Measurements from ENCODE around the gene KMT2E. TPM values are rescaled to one million over a fixed set of nuclear protein-coding genes. Genes with fewer than 3 reads are reported as not detected.
"Not testable (repeated sequence)": the region's sequence is repeated elsewhere in the genome, so short reads cannot be mapped to it uniquely, and the experiment has no call there.

The KMT2E gene, protein sequence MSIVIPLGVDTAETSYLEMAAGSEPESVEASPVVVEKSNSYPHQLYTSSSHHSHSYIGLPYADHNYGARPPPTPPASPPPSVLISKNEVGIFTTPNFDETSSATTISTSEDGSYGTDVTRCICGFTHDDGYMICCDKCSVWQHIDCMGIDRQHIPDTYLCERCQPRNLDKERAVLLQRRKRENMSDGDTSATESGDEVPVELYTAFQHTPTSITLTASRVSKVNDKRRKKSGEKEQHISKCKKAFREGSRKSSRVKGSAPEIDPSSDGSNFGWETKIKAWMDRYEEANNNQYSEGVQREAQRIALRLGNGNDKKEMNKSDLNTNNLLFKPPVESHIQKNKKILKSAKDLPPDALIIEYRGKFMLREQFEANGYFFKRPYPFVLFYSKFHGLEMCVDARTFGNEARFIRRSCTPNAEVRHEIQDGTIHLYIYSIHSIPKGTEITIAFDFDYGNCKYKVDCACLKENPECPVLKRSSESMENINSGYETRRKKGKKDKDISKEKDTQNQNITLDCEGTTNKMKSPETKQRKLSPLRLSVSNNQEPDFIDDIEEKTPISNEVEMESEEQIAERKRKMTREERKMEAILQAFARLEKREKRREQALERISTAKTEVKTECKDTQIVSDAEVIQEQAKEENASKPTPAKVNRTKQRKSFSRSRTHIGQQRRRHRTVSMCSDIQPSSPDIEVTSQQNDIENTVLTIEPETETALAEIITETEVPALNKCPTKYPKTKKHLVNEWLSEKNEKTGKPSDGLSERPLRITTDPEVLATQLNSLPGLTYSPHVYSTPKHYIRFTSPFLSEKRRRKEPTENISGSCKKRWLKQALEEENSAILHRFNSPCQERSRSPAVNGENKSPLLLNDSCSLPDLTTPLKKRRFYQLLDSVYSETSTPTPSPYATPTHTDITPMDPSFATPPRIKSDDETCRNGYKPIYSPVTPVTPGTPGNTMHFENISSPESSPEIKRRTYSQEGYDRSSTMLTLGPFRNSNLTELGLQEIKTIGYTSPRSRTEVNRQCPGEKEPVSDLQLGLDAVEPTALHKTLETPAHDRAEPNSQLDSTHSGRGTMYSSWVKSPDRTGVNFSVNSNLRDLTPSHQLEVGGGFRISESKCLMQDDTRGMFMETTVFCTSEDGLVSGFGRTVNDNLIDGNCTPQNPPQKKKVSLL (N-terminal part only)
- 100 to 1,000 TPM; 105 to 122 TPM for total RNA-seq

DNA sequence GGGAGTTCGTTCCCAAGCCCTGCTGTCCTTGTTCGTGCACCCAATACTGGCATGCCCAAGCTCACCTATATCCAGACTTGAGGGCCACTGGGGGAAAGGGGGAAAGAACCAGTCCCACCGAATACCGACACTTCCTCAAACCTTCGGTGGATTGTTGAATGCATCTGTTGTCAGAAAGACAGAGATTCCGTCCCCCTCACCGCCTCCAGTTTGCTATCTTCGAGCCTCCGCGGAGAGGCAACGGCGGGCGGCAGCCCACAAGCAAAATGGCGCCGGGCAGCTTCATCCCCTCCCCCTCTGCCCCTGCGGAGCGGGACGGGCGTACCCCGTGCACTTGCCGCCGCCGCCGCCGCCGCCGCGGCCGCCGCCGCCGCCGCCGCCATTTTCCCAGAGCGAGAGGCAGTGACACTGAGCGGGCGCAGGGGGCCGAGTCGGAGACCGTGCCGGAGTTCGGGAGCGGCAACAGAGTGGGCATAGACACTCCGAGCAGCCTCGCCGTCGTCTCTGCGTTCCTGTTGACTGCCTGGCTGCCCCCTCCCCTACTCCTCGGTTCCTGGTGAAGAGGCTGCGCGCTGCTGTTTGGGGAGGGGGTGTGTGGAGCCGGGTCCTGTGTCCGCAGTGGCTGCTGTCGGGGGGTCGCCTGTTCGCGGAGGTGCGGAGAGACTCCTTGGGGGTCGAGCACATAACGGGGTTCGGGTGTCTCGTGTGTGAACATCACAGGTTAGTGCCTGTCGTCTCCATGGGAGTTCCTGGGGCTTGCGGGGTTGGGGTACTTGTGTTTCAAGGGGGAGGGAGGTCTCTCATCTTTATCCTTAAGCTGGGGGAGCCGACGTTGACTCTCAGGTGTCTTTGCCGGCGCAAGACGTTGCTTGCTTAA lies at the start of gene KMT2E:
Gene KMT2E (plus strand): TSS at position 390 of the 877 bp plus-strand sequence. CDS start 26,748 bp downstream, outside the sequence.
- peak; percentile 88 to 92 for DNase-seq (ENCODE audit: low spot score in 2 of 2)
- ATAC-seq: peak; percentile 22 to 44
- Mint-ChIP-seq H3K9me3 (no peaks in the 10 kb centered on the region), H3K27ac (peak within 1 kb of the TSS; percentile 100), H3K36me3 (peaks cover 51 to 82% of the 10 kb centered on the region in 2 donors)

DNA sequence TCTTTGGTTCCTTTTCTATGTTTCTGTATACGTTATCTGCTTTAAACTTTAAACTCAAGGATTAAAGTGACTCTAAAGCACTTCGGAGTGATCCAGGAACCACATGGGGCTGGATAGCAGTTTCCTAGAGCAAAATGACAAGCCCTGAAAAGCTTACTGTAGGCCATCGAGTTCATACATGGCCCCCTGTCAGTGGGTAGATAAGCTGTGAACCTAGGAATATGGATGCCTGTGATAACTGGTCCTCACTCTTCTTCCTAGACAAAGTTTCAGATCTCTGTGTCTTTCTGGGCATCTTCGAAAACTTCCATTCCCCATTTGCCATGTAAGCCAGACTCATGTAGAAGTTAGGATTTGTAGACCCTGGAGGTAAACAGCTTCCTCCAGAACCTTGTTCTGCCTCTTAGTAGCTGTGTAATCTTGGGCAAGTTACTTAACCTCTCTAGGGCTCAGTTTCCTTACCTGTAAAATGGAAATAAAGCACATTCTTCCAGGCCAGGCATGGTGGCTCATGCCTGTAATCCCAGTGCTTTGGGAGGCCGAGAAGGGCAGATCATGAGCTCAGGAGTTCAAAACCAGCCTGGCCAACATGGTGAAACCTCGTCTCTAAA lies 49.3 kb upstream of the KMT2E start:
- ATAC-seq: no peak
- H3K27ac Mint-ChIP-seq: no peak overlapping the region
- H3K36me3 Mint-ChIP-seq: peaks cover 21 to 54% of the 10 kb centered on the region in 2 donors

DNA sequence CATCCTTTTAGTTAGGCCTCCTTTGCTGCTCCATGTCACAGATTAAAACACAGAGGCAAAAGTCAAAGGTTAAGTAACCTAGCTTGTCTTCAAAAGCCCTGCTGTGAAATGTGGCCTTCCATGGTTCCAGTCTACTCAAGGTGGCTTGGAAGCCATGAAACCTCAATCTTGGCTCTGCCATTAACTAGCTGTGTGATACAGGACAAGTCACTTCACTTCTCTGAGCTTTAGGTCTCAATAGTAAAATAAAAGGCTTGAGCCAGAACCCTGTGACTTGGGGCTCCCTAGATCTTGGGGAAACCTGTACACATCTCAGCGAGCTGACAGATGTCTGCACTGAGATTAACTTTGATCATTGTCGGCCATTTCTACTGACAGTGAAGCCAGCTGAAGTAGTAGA lies 48.0 kb upstream of the KMT2E start:
- Mint-ChIP-seq H3K36me3 (peaks cover 21 to 58% of the 10 kb centered on the region in 2 donors), H3K27ac (peak overlapping the region in 1 of 2 donors; percentile 2), H3K9me3 (no peaks in the 10 kb centered on the region)
- DNase-seq (ENCODE audit: low spot score in 2 of 2) (no peak), ATAC-seq (no peak)

More for the DNA sequence above, 49.3 kb upstream of the KMT2E start:
- DNase-seq (ENCODE audit: low spot score in 2 of 2): no peak
- H3K9me3 Mint-ChIP-seq: no peaks in the 10 kb centered on the region

DNA sequence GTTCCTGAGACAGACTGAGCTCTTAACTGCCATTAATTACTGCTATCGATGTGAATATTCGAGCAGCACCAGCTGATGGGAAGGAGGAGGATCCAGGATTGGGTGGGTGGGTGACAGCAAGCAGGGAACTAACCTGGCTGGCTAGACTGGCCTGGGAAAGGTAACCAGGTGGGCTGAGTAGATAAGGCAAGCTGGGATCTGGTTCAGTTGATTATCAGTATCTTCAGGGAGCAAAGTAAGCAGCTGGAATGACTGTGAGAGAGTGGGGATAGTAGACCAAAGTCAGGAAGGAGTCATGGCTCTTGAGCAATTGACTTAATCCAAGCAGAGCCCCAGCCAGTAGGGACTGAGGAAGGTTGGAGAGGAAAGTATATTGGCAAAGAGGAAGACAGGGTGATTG lies 46.9 kb upstream of the KMT2E start:
- no peaks in the 10 kb centered on the region for H3K9me3 Mint-ChIP-seq
- ATAC-seq (no peak), DNase-seq (ENCODE audit: low spot score in 2 of 2) (no peak)
- H3K36me3 Mint-ChIP-seq: peaks cover 18 to 52% of the 10 kb centered on the region in 2 donors
- H3K27ac Mint-ChIP-seq: peak overlapping the region in 1 of 2 donors; percentile 38

DNA sequence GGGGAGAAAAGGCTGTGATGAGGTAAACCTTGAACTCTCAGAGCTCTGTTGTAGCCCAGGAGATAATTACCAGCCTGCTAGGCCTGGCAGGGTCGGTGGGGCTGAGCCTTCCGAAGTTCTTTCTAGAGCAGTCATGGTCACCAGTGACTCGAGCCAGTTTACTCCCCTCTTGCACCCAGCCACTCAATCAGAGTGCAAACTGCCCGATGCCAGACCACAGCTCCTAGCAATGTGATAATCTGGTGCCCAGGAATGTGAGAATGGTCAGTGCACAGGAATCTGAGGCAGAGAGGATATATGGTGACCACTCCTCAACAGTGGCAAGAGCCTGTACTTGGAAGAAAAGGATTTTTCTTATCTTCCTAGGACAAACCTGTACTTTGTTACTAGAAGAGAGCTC lies 46.4 kb upstream of the KMT2E start:
- ATAC-seq (no peak), DNase-seq (ENCODE audit: low spot score in 2 of 2) (no peak)
- H3K36me3 Mint-ChIP-seq: peaks cover 13 to 47% of the 10 kb centered on the region in 2 donors
- no peaks in the 10 kb centered on the region for H3K9me3 Mint-ChIP-seq
- no peak overlapping the region for H3K27ac Mint-ChIP-seq

DNA sequence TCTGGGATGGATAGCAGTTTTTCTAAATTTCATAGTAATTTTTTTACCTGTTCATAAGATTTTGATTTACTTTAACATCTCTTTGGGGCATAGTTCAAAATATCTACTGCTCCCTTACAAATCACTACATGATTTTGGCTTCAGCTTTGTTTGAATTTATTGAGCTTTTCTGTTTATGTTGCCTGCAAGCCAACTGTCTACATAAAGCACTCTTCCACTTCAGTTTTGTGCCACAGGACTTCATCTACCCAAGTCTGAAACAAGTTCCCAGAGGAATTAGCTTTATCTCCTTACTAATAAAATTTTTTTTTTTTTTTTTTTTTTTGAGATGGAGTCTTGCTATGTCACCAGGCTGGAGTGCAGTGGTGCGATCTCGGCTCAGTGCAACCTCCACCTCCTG lies 45.4 kb upstream of the KMT2E start:
- peaks cover 6 to 41% of the 10 kb centered on the region in 2 donors for H3K36me3 Mint-ChIP-seq
- no peak overlapping the region for H3K27ac Mint-ChIP-seq
- no peak for ATAC-seq
- no peak for DNase-seq (ENCODE audit: low spot score in 2 of 2)
- no peaks in the 10 kb centered on the region for H3K9me3 Mint-ChIP-seq

DNA sequence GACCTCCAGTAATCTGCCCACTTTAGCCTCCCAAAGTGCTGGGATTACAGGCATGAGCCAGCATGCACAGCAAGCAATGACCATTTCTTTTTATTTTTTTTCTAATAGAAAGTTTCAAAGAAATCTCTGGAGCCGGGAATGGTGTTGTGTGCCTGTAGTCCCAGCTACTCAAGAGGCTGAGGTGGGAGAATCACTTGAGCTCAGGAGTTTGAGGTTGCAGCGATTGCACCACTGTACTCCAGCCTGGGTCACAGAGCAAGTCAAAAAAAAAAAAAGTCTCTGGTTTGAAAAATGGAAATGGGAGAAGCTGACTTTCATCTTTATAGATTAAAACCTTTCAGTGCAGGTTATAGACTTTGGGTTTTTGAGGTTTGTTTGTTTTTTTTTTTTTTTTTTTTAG lies 44.8 kb upstream of the KMT2E start:
- peaks cover under 1 to 37% of the 10 kb centered on the region in 2 donors for H3K36me3 Mint-ChIP-seq
- ATAC-seq (no peak), DNase-seq (ENCODE audit: low spot score in 2 of 2) (no peak)
- H3K27ac Mint-ChIP-seq: no peak overlapping the region
- no peaks in the 10 kb centered on the region for H3K9me3 Mint-ChIP-seq

DNA sequence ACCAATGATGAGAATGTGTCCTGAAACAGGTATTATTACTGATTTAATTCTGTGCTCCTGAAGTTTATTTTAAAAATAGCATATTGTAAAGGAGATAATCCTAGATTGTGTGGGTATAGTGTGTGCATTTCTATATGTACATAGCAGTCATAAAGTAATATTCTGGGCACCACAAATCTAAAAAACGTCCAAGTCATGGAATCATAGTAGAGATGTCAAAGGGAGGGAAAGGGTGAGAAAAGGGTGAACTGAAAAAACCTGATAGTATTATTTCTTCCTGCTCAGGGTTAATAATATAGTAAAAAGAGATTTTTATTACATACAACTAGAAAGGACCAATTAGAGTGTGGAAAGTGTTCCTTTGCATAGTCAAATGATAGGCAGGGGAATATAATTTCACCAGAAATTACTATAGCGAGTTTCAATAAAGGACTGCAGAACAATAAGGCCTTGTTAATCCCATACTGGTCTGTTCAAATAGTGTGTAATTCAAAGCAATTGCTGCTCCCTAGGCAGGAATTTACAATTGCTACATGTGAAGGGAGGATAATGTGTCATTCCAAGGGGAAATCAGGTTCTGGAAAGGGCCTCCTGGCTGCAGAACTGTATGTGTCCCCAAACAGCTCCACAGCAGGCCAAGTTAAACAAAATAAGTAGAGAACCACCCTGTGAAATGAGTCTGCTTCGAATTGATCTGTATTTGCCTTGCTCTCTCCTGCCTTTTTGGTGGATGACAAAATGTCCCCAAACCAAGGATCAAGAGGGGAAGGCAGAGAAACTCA lies 42.5 kb upstream of the KMT2E start:
- ATAC-seq: no peak
- Mint-ChIP-seq H3K36me3 (peaks cover 0 to 16% of the 10 kb centered on the region in 2 donors), H3K27ac (peak overlapping the region; percentile 15 to 69)

DNA sequence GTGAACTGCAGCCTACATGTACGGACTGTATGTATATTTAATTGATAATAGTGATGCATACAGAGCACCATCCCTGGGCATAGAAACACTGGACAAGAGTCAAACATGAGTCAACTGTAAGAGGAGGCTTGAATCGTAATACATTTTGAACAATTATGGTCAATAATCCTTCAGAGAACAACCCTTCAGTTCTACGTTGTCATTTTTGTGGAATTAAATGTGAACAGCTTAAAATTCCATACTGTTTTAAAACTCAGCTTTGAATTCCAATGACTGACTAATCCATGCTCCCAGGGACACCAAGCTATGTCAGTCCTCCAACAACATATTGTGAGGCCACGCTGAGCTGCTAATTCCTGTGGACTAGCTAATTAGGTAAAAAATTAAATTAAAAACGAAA lies 41.5 kb upstream of the KMT2E start:
- no peak for ATAC-seq
- Mint-ChIP-seq H3K36me3 (peaks cover 0 to 16% of the 10 kb centered on the region in 2 donors), H3K9me3 (no peaks in the 10 kb centered on the region), H3K27ac (peak overlapping the region in 1 of 2 donors; percentile 69)
- no peak for DNase-seq (ENCODE audit: low spot score in 2 of 2)

More for the DNA sequence above, 42.5 kb upstream of the KMT2E start:
- no peaks in the 10 kb centered on the region for H3K9me3 Mint-ChIP-seq
- no peak for DNase-seq (ENCODE audit: low spot score in 2 of 2)

DNA sequence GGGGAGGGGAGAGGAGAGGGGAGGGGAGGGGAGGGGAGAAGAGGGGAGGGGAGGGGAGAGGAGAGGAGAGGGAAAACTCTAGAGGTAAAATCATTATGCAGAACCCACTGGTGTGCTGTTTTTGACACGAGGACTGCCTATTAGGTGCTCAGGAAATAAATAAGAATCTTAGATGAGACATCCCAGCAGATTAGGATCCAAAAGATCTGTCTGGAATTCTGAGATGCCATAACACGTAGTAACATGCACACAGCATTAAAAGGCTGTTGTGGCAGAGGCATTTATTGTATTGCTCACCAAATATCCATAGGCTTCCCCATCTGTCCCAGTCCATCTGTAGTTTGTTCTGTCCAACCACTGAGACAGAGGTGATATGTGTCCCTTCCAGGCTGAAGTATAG lies 40.8 kb upstream of the KMT2E start:
- peaks cover 0 to 16% of the 10 kb centered on the region in 2 donors for H3K36me3 Mint-ChIP-seq
- H3K9me3 Mint-ChIP-seq: no peaks in the 10 kb centered on the region
- no peak for DNase-seq (ENCODE audit: low spot score in 2 of 2)
- peak overlapping the region in 1 of 2 donors; percentile 75 for H3K27ac Mint-ChIP-seq
- no peak for ATAC-seq

DNA sequence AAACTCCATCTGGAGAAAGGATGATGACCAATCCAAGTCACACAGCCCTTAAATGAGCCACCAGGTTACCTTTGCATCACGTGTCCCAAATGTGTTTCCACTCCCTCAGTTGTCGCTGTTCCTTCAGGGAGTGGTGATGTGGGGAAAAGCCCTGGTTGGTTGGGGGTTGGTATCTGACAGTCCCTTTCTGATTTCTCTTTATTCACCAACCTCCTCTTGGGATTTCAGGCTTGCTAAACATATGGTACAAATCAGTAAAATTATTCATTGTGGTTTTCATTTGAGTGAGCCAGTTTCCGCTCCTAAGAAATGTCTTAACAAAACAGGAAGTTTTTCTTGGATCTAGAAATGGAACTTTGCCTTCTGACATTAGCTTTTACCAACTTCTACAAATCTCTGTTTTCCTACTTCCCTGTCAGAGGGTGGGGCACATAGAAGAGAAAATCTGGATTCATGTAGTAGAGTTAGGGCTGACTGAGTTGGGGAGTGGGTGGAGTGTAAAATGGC lies 40.0 kb upstream of the KMT2E start:
- ATAC-seq (peak; percentile 34 to 95), DNase-seq (ENCODE audit: low spot score in 2 of 2) (peak in 1 of 2 donors; percentile 61)
- peak overlapping the region in 1 of 2 donors; percentile 75 for H3K27ac Mint-ChIP-seq
- H3K36me3 Mint-ChIP-seq: peaks cover 0 to 16% of the 10 kb centered on the region in 2 donors
- H3K9me3 Mint-ChIP-seq: no peaks in the 10 kb centered on the region

DNA sequence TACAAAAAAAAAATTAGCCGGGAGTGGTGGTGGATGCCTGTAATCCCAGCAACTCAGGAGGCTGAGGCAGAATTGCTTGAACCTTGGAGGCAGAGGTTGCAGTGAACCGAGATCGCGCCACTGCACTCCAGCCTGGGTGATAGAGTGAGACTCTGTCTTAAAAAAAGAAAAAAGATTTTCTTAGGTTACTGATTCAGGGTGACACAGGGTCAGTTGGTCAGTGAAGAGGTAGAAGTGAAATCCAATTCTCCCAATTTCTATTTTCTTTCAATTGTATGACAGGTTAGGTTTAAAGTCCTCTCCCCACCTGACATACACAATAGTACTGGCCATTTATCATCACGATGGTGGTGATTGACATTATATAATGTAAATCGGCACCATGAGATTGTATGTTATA lies 38.5 kb upstream of the KMT2E start:
- H3K9me3 Mint-ChIP-seq; H3K27ac Mint-ChIP-seq; ATAC-seq; DNase-seq (ENCODE audit: low spot score in 2 of 2); H3K36me3 Mint-ChIP-seq: not testable (repeated sequence)

DNA sequence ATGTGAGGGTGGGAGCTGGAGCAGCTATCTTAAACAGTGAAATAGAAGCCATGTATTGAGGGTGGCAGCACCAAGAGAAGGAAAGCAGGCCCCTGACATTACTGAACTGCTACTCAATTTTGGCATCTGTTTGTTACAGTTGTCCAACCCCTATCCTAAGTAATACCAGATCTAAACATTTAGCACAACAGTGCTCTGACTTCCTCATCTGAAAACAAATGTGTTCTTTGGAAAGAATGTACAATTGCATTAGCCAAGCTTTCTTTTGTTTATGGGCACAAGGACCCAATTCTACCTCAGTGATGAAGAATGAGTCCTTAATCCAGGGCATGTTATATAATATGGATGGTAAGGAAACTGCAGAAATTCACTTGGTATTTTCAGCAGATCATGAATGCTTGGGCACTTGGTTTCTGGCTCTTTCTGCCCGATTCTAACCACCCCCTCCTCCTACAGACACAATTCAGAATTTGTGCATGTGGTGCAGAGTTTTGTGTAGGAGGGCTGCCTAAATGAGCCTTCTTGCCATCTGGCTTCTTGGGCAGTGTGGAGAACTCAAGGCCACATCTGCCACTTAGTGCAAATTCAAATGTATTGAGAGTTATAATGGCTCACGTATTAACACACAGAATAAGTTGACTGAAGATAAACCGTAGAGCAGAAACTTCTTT lies 36.9 kb upstream of the KMT2E start:
- H3K36me3 Mint-ChIP-seq: peaks cover 0 to 5% of the 10 kb centered on the region in 2 donors
- DNase-seq (ENCODE audit: low spot score in 2 of 2) (no peak), ATAC-seq (no peak)
- no peaks in the 10 kb centered on the region for H3K9me3 Mint-ChIP-seq
- no peak overlapping the region for H3K27ac Mint-ChIP-seq

DNA sequence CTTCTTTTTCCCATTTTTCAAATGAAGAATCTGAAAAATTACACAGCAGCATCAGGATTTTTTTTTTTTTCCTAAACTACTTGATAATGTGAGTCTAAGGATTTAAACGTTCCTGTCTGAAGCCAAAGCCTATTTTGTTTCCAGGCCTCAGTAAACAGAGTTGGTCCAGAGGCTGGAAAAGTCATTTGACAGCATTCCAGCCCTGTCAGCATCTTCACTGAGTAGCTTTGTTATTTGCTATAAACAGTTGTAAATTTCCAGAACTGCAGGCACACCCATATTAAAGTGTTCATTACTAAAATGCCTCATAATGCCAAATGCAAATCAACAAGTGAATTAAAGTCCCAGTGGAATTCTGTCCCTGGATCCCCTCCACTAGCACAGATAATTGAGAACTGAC lies 35.5 kb upstream of the KMT2E start:
- ATAC-seq (no peak), DNase-seq (ENCODE audit: low spot score in 2 of 2) (no peak)
- Mint-ChIP-seq H3K27ac (no peak overlapping the region), H3K36me3 (peaks cover 0 to 17% of the 10 kb centered on the region in 2 donors), H3K9me3 (no peaks in the 10 kb centered on the region)
